NB4 (cell line): Measurements from ENCODE around the gene BANP.
"Not testable (repeated sequence)": the region's sequence is repeated elsewhere in the genome, so short reads cannot be mapped to it uniquely, and the experiment has no call there.

Source experiments
- DNase-seq: peaks from one replicate; pipeline ENCODE4 v3.0.0; 2010; ENCODE audit warnings: low read depth
- H3K4me3 ChIP-seq: one replicate; pipeline ENCODE4 v1.5.1; 2011; ENCODE audit warnings: mild to moderate bottlenecking, low read depth, low read length, moderate library complexity
- CTCF ChIP-seq: IDR thresholded peaks from one replicate; pipeline ENCODE4 v1.5.1; 2012; ENCODE audit warnings: low read depth, low read length
- MAX ChIP-seq: IDR thresholded peaks from 2 replicates; pipeline ENCODE4 v1.6.1; 2011; ENCODE audit warnings: low read depth, low read length
- MYC ChIP-seq: IDR thresholded peaks from 2 replicates; pipeline ENCODE4 v1.6.1; 2011; ENCODE audit warnings: low read depth, low read length
- POLR2A ChIP-seq: IDR thresholded peaks from 2 replicates; pipeline ENCODE4 v1.6.1; 2011; ENCODE audit warnings: mild to moderate bottlenecking; ENCODE audit not compliant: insufficient read length; ENCODE audit errors: extremely low read depth

Gene BANP

DNA sequence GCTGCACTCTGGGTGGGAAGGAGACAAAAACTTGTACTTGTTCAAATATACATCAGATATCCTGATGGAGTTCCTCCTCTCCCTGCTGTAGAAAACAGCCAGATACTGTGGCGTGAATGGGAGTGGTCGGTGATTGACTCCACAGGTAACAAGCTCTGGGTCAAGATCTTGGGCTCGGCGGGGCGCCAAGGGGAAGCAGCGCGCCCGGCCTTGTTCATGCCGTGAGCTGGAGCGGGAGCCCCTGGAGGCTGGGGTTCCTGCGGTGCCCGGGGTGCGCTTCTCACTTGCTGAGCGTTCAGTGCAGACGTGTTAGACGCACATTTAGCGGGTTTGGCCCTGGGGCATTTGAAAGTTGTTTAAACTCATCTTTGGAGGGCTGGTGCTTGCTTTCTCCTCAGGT, 44.4 kb downstream of the BANP start:
- no peak overlapping the region for H3K4me3 ChIP-seq
- TF ChIP-seq CTCF, result no peak
- TF ChIP-seq MYC, result no peak
- no peak for TF ChIP-seq POLR2A
- no peak for TF ChIP-seq MAX
- DNase-seq, result no peak

DNA sequence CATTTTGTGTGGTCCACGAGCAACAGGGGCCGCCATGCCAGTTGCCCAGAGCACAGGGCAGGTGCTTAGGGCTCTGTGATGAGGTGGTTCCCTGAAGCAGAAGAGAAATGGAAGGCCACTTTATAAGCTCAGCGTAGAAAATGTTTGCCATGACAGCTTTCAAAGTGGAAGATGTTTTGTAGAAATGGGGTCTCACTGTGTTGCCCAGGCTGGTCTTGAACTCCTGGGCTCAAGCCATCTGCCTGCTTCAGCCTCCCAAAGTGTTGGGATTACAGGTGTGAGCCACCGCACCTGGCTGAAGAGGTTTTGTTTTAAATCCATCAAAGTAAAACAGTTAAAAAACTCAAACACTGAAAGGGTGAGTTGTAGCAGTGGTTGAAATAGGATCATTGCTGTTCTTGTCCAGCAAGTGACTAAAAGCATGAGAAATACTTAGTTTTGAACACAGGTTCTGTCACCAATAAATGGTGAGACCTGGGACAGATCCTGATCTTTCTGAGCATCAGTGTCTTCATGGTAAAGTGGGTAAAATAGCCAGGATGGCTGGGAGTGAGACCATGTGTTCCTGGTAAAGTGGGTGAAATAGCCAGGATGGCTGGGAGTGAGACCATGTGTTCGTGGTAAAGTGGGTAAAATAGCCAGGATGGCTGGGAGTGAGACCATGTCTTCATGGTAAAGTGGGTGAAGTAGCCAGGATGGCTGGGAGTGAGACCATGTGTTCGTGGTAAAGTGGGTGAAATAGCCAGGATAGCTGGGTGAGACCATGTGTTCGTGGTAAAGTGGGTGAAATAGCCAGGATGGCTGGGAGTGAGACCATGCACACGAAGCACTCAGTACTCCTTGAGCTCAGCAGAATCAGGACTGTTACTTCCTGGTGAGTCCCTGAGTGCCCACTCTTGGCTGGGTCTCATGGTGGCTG, 46.0 kb downstream of the BANP start:
- TF ChIP-seq MAX (no peak), MYC (no peak), CTCF (no peak), POLR2A (no peak)
- H3K4me3 ChIP-seq, result no peak overlapping the region
- DNase-seq, result no peak

DNA sequence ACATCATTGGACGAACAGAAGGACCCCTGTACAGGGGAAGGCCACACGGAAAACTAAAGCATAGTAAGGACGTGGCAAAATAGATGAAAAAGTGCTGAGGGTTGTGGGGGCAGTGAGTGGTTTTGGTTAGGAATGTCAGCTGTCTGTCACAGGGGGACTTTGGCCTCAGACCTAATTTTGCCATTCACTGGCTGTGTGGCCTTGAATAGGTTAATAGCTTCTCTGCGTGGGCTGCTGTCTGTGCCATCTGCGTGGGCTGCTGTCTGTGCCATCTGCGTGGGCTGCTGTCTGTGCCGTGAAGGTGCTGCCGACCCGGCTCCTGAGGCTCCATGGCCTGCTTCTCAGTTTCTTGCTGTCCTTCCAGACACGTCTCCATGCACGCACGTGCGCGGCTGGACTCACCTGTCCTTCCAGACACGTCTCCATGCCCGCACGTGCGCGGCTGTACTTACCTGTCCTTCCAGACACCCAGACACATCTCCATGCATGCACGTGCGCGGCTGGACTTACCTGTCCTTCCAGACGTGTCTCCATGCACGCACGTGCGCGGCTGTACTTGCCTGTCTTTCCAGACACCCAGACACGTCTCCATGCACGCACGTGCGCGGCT, 47.1 kb downstream of the BANP start:
- not testable (repeated sequence) for DNase-seq, H3K4me3 ChIP-seq

DNA sequence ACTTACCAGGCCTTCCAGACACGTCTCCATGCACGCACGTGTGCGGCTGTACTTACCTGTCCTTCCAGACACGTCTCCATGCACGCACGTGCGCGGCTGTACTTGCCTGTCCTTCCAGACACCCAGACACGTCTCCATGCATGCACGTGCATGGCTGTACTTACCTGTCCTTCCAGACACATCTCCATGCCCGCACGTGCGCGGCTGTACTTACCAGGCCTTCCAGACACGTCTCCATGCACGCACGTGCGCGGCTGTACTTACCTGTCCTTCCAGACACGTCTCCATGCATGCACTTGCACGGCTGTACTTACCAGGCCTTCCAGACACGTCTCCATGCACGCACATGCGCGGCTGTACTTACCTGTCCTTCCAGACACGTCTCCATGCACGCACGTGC, 47.8 kb downstream of the BANP start:
- not testable (repeated sequence) for DNase-seq, H3K4me3 ChIP-seq

DNA sequence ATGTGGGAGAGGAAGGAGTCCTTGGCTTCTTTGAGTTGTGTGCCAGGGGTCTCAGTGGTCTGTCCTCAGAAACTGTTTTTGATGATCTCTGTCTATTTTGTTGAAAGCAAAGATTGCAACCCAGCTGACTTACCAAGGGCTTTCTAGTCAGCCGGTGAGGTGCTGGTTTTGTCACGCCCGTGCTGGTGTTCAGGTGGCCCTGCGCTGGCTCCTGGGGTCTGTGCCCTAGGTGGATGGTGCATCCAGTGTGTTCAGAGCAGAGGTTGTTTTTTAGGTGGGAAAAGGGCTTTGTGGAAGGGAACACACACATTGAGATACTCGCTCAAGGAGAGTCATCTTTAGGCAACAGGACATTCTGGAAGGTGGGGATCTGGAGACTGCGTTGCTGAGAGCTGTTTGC, 51.0 kb downstream of the BANP start:
- TF ChIP-seq MAX, result no peak
- TF ChIP-seq CTCF, result no peak
- TF ChIP-seq POLR2A, result no peak
- TF ChIP-seq MYC, result no peak
- no peak for DNase-seq

DNA sequence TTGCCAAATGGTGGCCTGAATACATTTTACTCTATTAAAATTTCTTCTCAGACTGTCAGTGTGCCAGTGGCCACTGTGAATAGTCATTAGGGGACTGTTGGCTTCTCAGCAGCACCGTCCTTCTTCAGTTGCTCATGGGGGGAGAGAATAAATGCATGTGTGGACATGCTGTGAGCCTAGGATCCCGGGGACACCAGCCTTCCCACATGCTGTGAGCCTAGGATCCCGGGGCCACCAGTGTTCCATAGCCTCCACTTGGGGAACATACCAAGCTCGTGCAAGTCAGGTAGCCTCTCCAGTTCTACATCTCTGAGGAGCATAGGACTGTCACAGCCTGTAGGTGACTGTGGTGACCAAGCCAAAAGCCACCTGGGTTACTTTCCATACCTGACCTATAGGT, 51.5 kb downstream of the BANP start:
- DNase-seq, result no peak
- TF ChIP-seq CTCF (no peak), POLR2A (no peak), MYC (no peak), MAX (no peak)

More for the DNA sequence above, 51.0 kb downstream of the BANP start:
- H3K4me3 ChIP-seq, result no peak overlapping the region

GRCh38 chr16:88003316-88003715, 52.1 kb downstream of the BANP start:
- no peak for DNase-seq
- TF ChIP-seq MAX, result no peak
- TF ChIP-seq CTCF, result no peak
- TF ChIP-seq POLR2A, result no peak
- H3K4me3 ChIP-seq, result no peak overlapping the region

More for the DNA sequence above, 51.5 kb downstream of the BANP start:
- no peak overlapping the region for H3K4me3 ChIP-seq
